Sigmoid colon (tissue), 4 donors: ENCODE results near the gene GK2.

Experiments used
- POLR2AphosphoS5 ChIP-seq, 4 donors: sonication (generic); formaldehyde crosslinking; IDR thresholded peaks; one replicate each; pipeline ENCODE4 v1.6.1; 2017; ENCODE audit warnings: antibody characterized with exemption in 4 of 4
- TF ChIP-seq, protein P1 (sequence below), 4 experiments: fragments of 450-650 bp in 3 of 4; fragments of 200-600 bp in 1 of 4; IDR thresholded peaks; one replicate each; pipeline ENCODE4 v1.5.1; 2016 to 2019; ENCODE audit warnings: antibody characterized with exemption in 4 of 4, mild to moderate bottlenecking in 3 of 4, moderate library complexity in 2 of 4

DNA sequence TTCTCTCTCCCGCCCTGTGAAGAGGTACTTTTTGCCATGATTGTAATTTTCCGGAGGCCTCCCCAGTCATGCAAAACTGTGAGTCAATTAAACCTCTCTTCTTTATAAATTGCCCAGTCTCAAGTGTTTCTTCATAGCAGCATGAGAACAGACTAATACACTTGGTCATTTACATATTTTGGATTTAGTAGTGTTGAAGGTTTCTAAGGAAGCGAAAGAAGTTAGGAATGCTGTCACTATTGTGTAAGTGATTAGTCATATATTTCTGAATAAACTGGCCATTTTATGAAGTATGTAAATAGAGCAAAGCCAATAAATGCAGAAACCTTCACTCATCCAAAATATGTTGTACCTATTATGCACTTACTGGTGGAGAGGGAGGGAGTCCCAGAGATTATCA, 34.4 kb upstream of the GK2 start:
- no peak for TF ChIP-seq POLR2AphosphoS5 (IDR thresholded peaks at IDR 0.05)
- TF ChIP-seq, protein P1, sequence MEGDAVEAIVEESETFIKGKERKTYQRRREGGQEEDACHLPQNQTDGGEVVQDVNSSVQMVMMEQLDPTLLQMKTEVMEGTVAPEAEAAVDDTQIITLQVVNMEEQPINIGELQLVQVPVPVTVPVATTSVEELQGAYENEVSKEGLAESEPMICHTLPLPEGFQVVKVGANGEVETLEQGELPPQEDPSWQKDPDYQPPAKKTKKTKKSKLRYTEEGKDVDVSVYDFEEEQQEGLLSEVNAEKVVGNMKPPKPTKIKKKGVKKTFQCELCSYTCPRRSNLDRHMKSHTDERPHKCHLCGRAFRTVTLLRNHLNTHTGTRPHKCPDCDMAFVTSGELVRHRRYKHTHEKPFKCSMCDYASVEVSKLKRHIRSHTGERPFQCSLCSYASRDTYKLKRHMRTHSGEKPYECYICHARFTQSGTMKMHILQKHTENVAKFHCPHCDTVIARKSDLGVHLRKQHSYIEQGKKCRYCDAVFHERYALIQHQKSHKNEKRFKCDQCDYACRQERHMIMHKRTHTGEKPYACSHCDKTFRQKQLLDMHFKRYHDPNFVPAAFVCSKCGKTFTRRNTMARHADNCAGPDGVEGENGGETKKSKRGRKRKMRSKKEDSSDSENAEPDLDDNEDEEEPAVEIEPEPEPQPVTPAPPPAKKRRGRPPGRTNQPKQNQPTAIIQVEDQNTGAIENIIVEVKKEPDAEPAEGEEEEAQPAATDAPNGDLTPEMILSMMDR (IDR thresholded peaks at IDR 0.05) = no peak
